ENCODE measurements around the gene TMEM256.

DNA sequence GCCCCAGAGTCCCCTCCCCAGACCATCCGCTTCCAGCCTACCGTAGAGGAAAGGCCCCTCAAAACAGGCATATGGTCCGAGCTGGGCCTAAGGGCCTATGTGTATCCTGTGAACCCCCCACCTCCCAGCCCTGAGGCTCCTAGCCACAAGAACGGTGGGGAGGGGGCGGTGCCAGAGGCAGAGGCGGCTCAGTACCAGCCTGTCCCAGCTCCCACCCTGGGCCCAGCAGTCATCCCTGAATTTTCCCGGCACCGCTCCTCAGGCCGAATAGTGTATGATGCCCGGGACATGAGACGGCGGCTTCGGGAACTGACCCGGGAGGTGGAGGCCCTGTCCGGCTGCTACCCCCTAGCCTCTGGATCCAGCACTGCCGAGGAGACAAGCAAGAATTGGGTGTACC is 17.3 kb upstream of the TMEM256 start:
- TF ChIP-seq, protein P1, sequence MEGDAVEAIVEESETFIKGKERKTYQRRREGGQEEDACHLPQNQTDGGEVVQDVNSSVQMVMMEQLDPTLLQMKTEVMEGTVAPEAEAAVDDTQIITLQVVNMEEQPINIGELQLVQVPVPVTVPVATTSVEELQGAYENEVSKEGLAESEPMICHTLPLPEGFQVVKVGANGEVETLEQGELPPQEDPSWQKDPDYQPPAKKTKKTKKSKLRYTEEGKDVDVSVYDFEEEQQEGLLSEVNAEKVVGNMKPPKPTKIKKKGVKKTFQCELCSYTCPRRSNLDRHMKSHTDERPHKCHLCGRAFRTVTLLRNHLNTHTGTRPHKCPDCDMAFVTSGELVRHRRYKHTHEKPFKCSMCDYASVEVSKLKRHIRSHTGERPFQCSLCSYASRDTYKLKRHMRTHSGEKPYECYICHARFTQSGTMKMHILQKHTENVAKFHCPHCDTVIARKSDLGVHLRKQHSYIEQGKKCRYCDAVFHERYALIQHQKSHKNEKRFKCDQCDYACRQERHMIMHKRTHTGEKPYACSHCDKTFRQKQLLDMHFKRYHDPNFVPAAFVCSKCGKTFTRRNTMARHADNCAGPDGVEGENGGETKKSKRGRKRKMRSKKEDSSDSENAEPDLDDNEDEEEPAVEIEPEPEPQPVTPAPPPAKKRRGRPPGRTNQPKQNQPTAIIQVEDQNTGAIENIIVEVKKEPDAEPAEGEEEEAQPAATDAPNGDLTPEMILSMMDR (IDR thresholded peaks at IDR 0.05), result no peak
- no peak for TF ChIP-seq POLR2A (IDR thresholded peaks at IDR 0.05)

All from heart left ventricle (tissue), 13 donors.